ENCODE measurements around the gene ACAP3.
A peak's percentile ranks its signal among the peaks of the same experiment; 100 is the strongest.

ACAP3 gene

GRCh38 chr1:1274931-1275431, 32.7 kb downstream of the ACAP3 start:
- peak overlapping the region; percentile 93 for H3K4me2 ChIP-seq (ENCODE audit: low read depth, low read length, poor library complexity, severe bottlenecking)
- H3F3A ChIP-seq (ENCODE audit: low read depth), result no peaks in the 10 kb centered on the region
- H3K9me2 ChIP-seq (replicated peaks; ENCODE audit: low read depth, low read length), result no peaks in the 10 kb centered on the region
- no peaks in the 10 kb centered on the region for H3K9me3 ChIP-seq (ENCODE audit: insufficient read depth, low read depth, low read length)
- no peak overlapping the region for H2AFZ ChIP-seq (ENCODE audit: low read length)
- H3K36me3 ChIP-seq (ENCODE audit: insufficient read depth, low read length), result no peaks in the 10 kb centered on the region
- H3K79me2 ChIP-seq (ENCODE audit: insufficient read depth, low read length), result peaks cover 45% of the 10 kb centered on the region
- peaks cover 33% of the 10 kb centered on the region for H4K20me1 ChIP-seq (ENCODE audit: insufficient read depth, low read length, poor library complexity, severe bottlenecking)
- no peaks in the 10 kb centered on the region for H3K27me3 ChIP-seq (ENCODE audit: insufficient read depth, low read length, poor library complexity, severe bottlenecking)
- TF ChIP-seq, protein P1, sequence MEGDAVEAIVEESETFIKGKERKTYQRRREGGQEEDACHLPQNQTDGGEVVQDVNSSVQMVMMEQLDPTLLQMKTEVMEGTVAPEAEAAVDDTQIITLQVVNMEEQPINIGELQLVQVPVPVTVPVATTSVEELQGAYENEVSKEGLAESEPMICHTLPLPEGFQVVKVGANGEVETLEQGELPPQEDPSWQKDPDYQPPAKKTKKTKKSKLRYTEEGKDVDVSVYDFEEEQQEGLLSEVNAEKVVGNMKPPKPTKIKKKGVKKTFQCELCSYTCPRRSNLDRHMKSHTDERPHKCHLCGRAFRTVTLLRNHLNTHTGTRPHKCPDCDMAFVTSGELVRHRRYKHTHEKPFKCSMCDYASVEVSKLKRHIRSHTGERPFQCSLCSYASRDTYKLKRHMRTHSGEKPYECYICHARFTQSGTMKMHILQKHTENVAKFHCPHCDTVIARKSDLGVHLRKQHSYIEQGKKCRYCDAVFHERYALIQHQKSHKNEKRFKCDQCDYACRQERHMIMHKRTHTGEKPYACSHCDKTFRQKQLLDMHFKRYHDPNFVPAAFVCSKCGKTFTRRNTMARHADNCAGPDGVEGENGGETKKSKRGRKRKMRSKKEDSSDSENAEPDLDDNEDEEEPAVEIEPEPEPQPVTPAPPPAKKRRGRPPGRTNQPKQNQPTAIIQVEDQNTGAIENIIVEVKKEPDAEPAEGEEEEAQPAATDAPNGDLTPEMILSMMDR (conservative IDR thresholded peaks at IDR 0.05; ENCODE audit: low read length), result no peak
- no peak for TF ChIP-seq EZH2phosphoT487 (IDR thresholded peaks at IDR 0.05; ENCODE audit: borderline replicate concordance)
- peaks cover 34% of the 10 kb centered on the region for H3K4me1 ChIP-seq (ENCODE audit: insufficient read depth, low read length, poor library complexity, severe bottlenecking)
- peak overlapping the region; percentile 97 for H3K9ac ChIP-seq (ENCODE audit: low read depth, low read length, poor library complexity, severe bottlenecking)
- peak overlapping the region; percentile 98 for H3K4me3 ChIP-seq (ENCODE audit: low read length, poor library complexity, severe bottlenecking)

GRCh38 chr1:1274299-1274930, 33.3 kb downstream of the ACAP3 start:
- H3K4me2 ChIP-seq (ENCODE audit: low read depth, low read length, poor library complexity, severe bottlenecking), result peak overlapping the region; percentile 93
- peaks cover 36% of the 10 kb centered on the region for H4K20me1 ChIP-seq (ENCODE audit: insufficient read depth, low read length, poor library complexity, severe bottlenecking)
- no peaks in the 10 kb centered on the region for H3K9me2 ChIP-seq (replicated peaks; ENCODE audit: low read depth, low read length)
- no peak for TF ChIP-seq EZH2phosphoT487 (IDR thresholded peaks at IDR 0.05; ENCODE audit: borderline replicate concordance)
- TF ChIP-seq, protein P1 (conservative IDR thresholded peaks at IDR 0.05; ENCODE audit: low read length), result 0 out of 2 replicates have a peak, but pooled peaks have one; percentile 2
- H3K27me3 ChIP-seq (ENCODE audit: insufficient read depth, low read length, poor library complexity, severe bottlenecking), result no peaks in the 10 kb centered on the region
- no peaks in the 10 kb centered on the region for H3K9me3 ChIP-seq (ENCODE audit: insufficient read depth, low read depth, low read length)
- peak overlapping the region; percentile 98 for H3K4me3 ChIP-seq (ENCODE audit: low read length, poor library complexity, severe bottlenecking)
- H2AFZ ChIP-seq (ENCODE audit: low read length), result peak overlapping the region; percentile 90
- H3K4me1 ChIP-seq (ENCODE audit: insufficient read depth, low read length, poor library complexity, severe bottlenecking), result peaks cover 34% of the 10 kb centered on the region
- peaks cover 50% of the 10 kb centered on the region for H3K79me2 ChIP-seq (ENCODE audit: insufficient read depth, low read length)
- H3K9ac ChIP-seq (ENCODE audit: low read depth, low read length, poor library complexity, severe bottlenecking), result peak overlapping the region; percentile 97
- H3F3A ChIP-seq (ENCODE audit: low read depth), result no peaks in the 10 kb centered on the region
- H3K36me3 ChIP-seq (ENCODE audit: insufficient read depth, low read length), result no peaks in the 10 kb centered on the region

- H3K4me1 ChIP-seq (ENCODE audit: insufficient read depth, low read length, poor library complexity, severe bottlenecking), result peaks cover 34% of the 10 kb centered on the region
- H3K9me3 ChIP-seq (ENCODE audit: insufficient read depth, low read depth, low read length), result no peaks in the 10 kb centered on the region
- H3K27me3 ChIP-seq (ENCODE audit: insufficient read depth, low read length, poor library complexity, severe bottlenecking), result no peaks in the 10 kb centered on the region
- H3K9ac ChIP-seq (ENCODE audit: low read depth, low read length, poor library complexity, severe bottlenecking), result peak within 1 kb of the TSS; percentile 97
- H3K9me2 ChIP-seq (replicated peaks; ENCODE audit: low read depth, low read length), result no peaks in the 10 kb centered on the region
- no peak for TF ChIP-seq EZH2phosphoT487 (IDR thresholded peaks at IDR 0.05; ENCODE audit: borderline replicate concordance)
- TF ChIP-seq, protein P1 (conservative IDR thresholded peaks at IDR 0.05; ENCODE audit: low read length), result peak; percentile 5; the same call in 1 of the 2 replicates
- H3K4me3 ChIP-seq (ENCODE audit: low read length, poor library complexity, severe bottlenecking), result peak within 1 kb of the TSS; percentile 98
- H3K79me2 ChIP-seq (ENCODE audit: insufficient read depth, low read length), result peaks cover 55% of the 10 kb centered on the region
- peak within 1 kb of the TSS; percentile 93 for H3K4me2 ChIP-seq (ENCODE audit: low read depth, low read length, poor library complexity, severe bottlenecking)
- H4K20me1 ChIP-seq (ENCODE audit: insufficient read depth, low read length, poor library complexity, severe bottlenecking), result peaks cover 39% of the 10 kb centered on the region
- peak within 1 kb of the TSS; percentile 90 for H2AFZ ChIP-seq (ENCODE audit: low read length)
- no peaks in the 10 kb centered on the region for H3F3A ChIP-seq (ENCODE audit: low read depth)
- no peaks in the 10 kb centered on the region for H3K36me3 ChIP-seq (ENCODE audit: insufficient read depth, low read length)
Observed at GRCh38 chr1:1273512-1274298, 34.0 kb downstream of the ACAP3 start, which contains the start of gene UBE2J2. TSS of gene UBE2J2 (minus strand) at chr1:1273854. CDS start at chr1:1267992, 5,862 bp downstream.

Measured in Loucy (cell line).